Measurements from ENCODE around the gene ICAM4. TPM values are rescaled to one million over a fixed set of nuclear protein-coding genes. Genes with fewer than 3 reads are reported as not detected.

The ICAM4 gene
- total and polyA plus RNA-seq, 2 of the 13 experiments (the other 11 are each of a cell fraction or from before 2014, with no cell fraction given) = 2.9 to 4.0 TPM

- TF ChIP-seq BCLAF1 (IDR thresholded peaks at IDR 0.05) (no peak), ZMAT5 (CRISPR knock-in tag; IDR thresholded peaks at IDR 0.05; ENCODE audit: borderline replicate concordance, low read depth) (no peak), MXD1 (CRISPR knock-in tag; IDR thresholded peaks at IDR 0.05) (peak; percentile 84), MLX (CRISPR knock-in tag; IDR thresholded peaks at IDR 0.05) (peak; percentile 78), ZNF788 (CRISPR knock-in tag; IDR thresholded peaks at IDR 0.05; ENCODE audit: borderline replicate concordance) (peak; percentile 94), ZNF24 (IDR thresholded peaks at IDR 0.05) (peak; percentile 90), DDIT3 (CRISPR knock-in tag; IDR thresholded peaks at IDR 0.05) (peak; percentile 87; the same call in 1 of the 2 replicates), ZNF546 (CRISPR knock-in tag; conservative IDR thresholded peaks at IDR 0.05) (0 out of 2 replicates have a peak, but pooled peaks have one; percentile 56), ZNF138 (CRISPR knock-in tag; IDR thresholded peaks at IDR 0.05; ENCODE audit: low read depth) (peak; percentile 85), ZNF703 (CRISPR knock-in tag; IDR thresholded peaks at IDR 0.05; ENCODE audit: borderline replicate concordance) (no peak), SMAD3 (CRISPR knock-in tag; IDR thresholded peaks at IDR 0.05) (peak; percentile 94), ZNF761 (CRISPR knock-in tag; conservative IDR thresholded peaks at IDR 0.05) (no peak), ZNF530 (CRISPR knock-in tag; IDR thresholded peaks at IDR 0.05; ENCODE audit: low read depth) (no peak), SRY (CRISPR knock-in tag; IDR thresholded peaks at IDR 0.05) (0 out of 2 replicates have a peak, but pooled peaks have one; percentile 68), HNRNPH1 (optimal IDR thresholded peaks at IDR 0.05; ENCODE audit: low read depth, low read length) (no peak), ZNF335 (CRISPR knock-in tag; IDR thresholded peaks at IDR 0.05) (peak; percentile 70; the same call in 1 of the 2 replicates)
Observed at GRCh38 chr19:10270616-10271394, 15.9 kb upstream of the ICAM4 start, which contains the start of gene ICAM1 (continued).
